SK-N-SH treated with all-trans-retinoic acid at 6 μM for 48 hours (cell line): ENCODE data around the gene PARD3.
"Not testable (repeated sequence)": the region's sequence is repeated elsewhere in the genome, so short reads cannot be mapped to it uniquely, and the experiment has no call there.

Source experiments
- ATAC-seq: fragments of 200-7000 bp; cut with Tn5 transposase; 3 replicates; pipeline ENCODE4 v1.9.1; 2020; ENCODE audit warnings: mild to moderate bottlenecking, moderate library complexity
- ARNTL ChIP-seq: fragments of 450-650 bp; formaldehyde crosslinking; IDR thresholded peaks from 2 replicates; pipeline ENCODE4 v1.5.0; 2020; ENCODE audit warnings: low read depth, mild to moderate bottlenecking, moderate library complexity, borderline replicate concordance
- BACH2 ChIP-seq: fragments of 250-450 bp; sonication (Bioruptor Pico); IDR thresholded peaks from 2 replicates; pipeline ENCODE4 v1.9.0; 2021; ENCODE audit warnings: mild to moderate bottlenecking, borderline replicate concordance
- CREB5 ChIP-seq: fragments of 250-450 bp; sonication (Bioruptor Pico); IDR thresholded peaks from 2 replicates; pipeline ENCODE4 v1.5.1; 2020; ENCODE audit warnings: low read depth, mild to moderate bottlenecking, moderate library complexity
- CSDC2 ChIP-seq: fragments of 250-450 bp; sonication (Bioruptor Pico); IDR thresholded peaks from 2 replicates; pipeline ENCODE4 v1.5.0; 2020; ENCODE audit warnings: mild to moderate bottlenecking, moderate library complexity
- ESRRG ChIP-seq: fragments of 250-450 bp; sonication (Bioruptor Pico); IDR thresholded peaks from 2 replicates; pipeline ENCODE4 v1.6.1; 2021; ENCODE audit warnings: mild to moderate bottlenecking
- GLIS3 ChIP-seq: fragments of 250-450 bp; sonication (Bioruptor Pico); IDR thresholded peaks from 2 replicates; pipeline ENCODE4 v1.5.0; 2020; ENCODE audit warnings: mild to moderate bottlenecking, moderate library complexity
- ISL1 ChIP-seq: fragments of 250-450 bp; sonication (Bioruptor Pico); IDR thresholded peaks from 2 replicates; pipeline ENCODE4 v2.1.2; 2022; ENCODE audit warnings: mild to moderate bottlenecking, moderate library complexity
- OSR1 ChIP-seq: fragments of 250-450 bp; sonication (Bioruptor Pico); IDR thresholded peaks from 2 replicates; pipeline ENCODE4 v1.8.0; 2022; ENCODE audit warnings: moderate library complexity, mild to moderate bottlenecking, inconsistent platforms
- POU6F1 ChIP-seq: fragments of 250-450 bp; sonication (Bioruptor Pico); IDR thresholded peaks from 2 replicates; pipeline ENCODE4 v1.8.0; 2021; ENCODE audit warnings: low read depth, mild to moderate bottlenecking, moderate library complexity, borderline replicate concordance
- PPARA ChIP-seq: fragments of 250-450 bp; sonication (Bioruptor Pico); IDR thresholded peaks from 2 replicates; pipeline ENCODE4 v1.5.0; 2020; ENCODE audit warnings: mild to moderate bottlenecking, borderline replicate concordance
- SNAI2 ChIP-seq: fragments of 250-450 bp; sonication (Bioruptor Pico); IDR thresholded peaks from 2 replicates; pipeline ENCODE4 v1.5.0; 2020; ENCODE audit warnings: mild to moderate bottlenecking, moderate library complexity
- TOX ChIP-seq: fragments of 250-450 bp; sonication (Bioruptor Pico); IDR thresholded peaks from 2 replicates; pipeline ENCODE4 v1.8.0; 2021; ENCODE audit warnings: mild to moderate bottlenecking, moderate library complexity, borderline replicate concordance
- TSHZ2 ChIP-seq: fragments of 250-450 bp; sonication (Bioruptor Pico); IDR thresholded peaks from 2 replicates; pipeline ENCODE4 v1.5.0; 2020; ENCODE audit warnings: mild to moderate bottlenecking, moderate library complexity
- ZFP30 ChIP-seq: fragments of 450-650 bp; formaldehyde crosslinking; IDR thresholded peaks from 2 replicates; pipeline ENCODE4 v1.5.0; 2022; ENCODE audit warnings: mild to moderate bottlenecking, moderate library complexity
- ZNF565 ChIP-seq: fragments of 450-650 bp; formaldehyde crosslinking; conservative IDR thresholded peaks from 2 replicates; pipeline ENCODE4 v1.5.0; 2020; ENCODE audit warnings: low read depth, mild to moderate bottlenecking, moderate library complexity
- ZNF70 ChIP-seq: fragments of 450-650 bp; formaldehyde crosslinking; IDR thresholded peaks from 2 replicates; pipeline ENCODE4 v1.5.0; 2020; ENCODE audit warnings: mild to moderate bottlenecking, moderate library complexity
- ZNF8 ChIP-seq: fragments of 450-650 bp; formaldehyde crosslinking; IDR thresholded peaks from 2 replicates; pipeline ENCODE4 v1.5.0; 2020; ENCODE audit warnings: mild to moderate bottlenecking, moderate library complexity
- TF ChIP-seq, protein P1 (sequence below): fragments of 250-450 bp; sonication (Bioruptor Pico); IDR thresholded peaks from 2 replicates; pipeline ENCODE4 v1.5.1; 2021; ENCODE audit warnings: mild to moderate bottlenecking, moderate library complexity
- TF ChIP-seq, protein P2 (sequence below): fragments of 250-450 bp; sonication (Bioruptor Pico); IDR thresholded peaks from 2 replicates; pipeline ENCODE4 v1.8.0; 2020; ENCODE audit warnings: mild to moderate bottlenecking, moderate library complexity, borderline replicate concordance

The PARD3 gene

GRCh38 chr10:34647160-34647559 is 167.9 kb downstream of the PARD3 start:
- TF ChIP-seq ZNF70 (no peak), ZNF565 (CRISPR knock-in tag) (no peak), ZNF8 (CRISPR knock-in tag) (no peak), SNAI2 (CRISPR knock-in tag) (no peak), OSR1 (CRISPR knock-in tag) (no peak), POU6F1 (CRISPR knock-in tag) (no peak), CSDC2 (CRISPR knock-in tag) (no peak)
- TF ChIP-seq, protein P1, sequence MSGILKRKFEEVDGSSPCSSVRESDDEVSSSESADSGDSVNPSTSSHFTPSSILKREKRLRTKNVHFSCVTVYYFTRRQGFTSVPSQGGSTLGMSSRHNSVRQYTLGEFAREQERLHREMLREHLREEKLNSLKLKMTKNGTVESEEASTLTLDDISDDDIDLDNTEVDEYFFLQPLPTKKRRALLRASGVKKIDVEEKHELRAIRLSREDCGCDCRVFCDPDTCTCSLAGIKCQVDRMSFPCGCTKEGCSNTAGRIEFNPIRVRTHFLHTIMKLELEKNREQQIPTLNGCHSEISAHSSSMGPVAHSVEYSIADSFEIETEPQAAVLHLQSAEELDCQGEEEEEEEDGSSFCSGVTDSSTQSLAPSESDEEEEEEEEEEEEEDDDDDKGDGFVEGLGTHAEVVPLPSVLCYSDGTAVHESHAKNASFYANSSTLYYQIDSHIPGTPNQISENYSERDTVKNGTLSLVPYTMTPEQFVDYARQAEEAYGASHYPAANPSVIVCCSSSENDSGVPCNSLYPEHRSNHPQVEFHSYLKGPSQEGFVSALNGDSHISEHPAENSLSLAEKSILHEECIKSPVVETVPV (CRISPR knock-in tag) = no peak
- TF ChIP-seq, protein P2, sequence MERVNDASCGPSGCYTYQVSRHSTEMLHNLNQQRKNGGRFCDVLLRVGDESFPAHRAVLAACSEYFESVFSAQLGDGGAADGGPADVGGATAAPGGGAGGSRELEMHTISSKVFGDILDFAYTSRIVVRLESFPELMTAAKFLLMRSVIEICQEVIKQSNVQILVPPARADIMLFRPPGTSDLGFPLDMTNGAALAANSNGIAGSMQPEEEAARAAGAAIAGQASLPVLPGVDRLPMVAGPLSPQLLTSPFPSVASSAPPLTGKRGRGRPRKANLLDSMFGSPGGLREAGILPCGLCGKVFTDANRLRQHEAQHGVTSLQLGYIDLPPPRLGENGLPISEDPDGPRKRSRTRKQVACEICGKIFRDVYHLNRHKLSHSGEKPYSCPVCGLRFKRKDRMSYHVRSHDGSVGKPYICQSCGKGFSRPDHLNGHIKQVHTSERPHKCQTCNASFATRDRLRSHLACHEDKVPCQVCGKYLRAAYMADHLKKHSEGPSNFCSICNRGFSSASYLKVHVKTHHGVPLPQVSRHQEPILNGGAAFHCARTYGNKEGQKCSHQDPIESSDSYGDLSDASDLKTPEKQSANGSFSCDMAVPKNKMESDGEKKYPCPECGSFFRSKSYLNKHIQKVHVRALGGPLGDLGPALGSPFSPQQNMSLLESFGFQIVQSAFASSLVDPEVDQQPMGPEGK = no peak
- TF ChIP-seq, all 23 proteins: peak for 0
- ATAC-seq = no peak

- TF ChIP-seq SNAI2 (CRISPR knock-in tag) (no peak), ARNTL (no peak), CREB5 (CRISPR knock-in tag) (no peak), ZNF70 (no peak), TSHZ2 (no peak), OSR1 (CRISPR knock-in tag) (no peak), PPARA (CRISPR knock-in tag) (no peak), ISL1 (CRISPR knock-in tag) (no peak), CSDC2 (CRISPR knock-in tag) (no peak), ZFP30 (CRISPR knock-in tag) (no peak), POU6F1 (CRISPR knock-in tag) (no peak), TOX (CRISPR knock-in tag) (no peak), ESRRG (no peak), ZNF565 (CRISPR knock-in tag) (no peak), GLIS3 (no peak), BACH2 (CRISPR knock-in tag) (no peak)
- TF ChIP-seq, protein P2 = no peak
- TF ChIP-seq, protein P1 (CRISPR knock-in tag) = no peak
- no peak for ATAC-seq
Observed at GRCh38 chr10:34646331-34646730, 168.8 kb downstream of the PARD3 start.

GRCh38 chr10:34644815-34645214 is 170.3 kb downstream of the PARD3 start:
- not testable (repeated sequence) for ATAC-seq
